Mesothelial cell of epicardium (in vitro differentiated cells): ENCODE measurements around the gene SORBS2. TPM values are rescaled to one million over a fixed set of nuclear protein-coding genes. Genes with fewer than 3 reads are reported as not detected.

ENCODE experiments used
- DNase-seq, 2 experiments: peaks; one replicate each; pipeline ENCODE4 v3.0.0; 2021; ENCODE audit warnings: low spot score in 2 of 2; ENCODE audit not compliant: unreplicated experiment in 2 of 2
- H3K27ac Mint-ChIP-seq: 2 replicates; pipeline ENCODE4 v1.8.0; 2021; ENCODE audit warnings: mixed read lengths
- H3K27me3 Mint-ChIP-seq: 2 replicates; pipeline ENCODE4 v1.8.0; 2021; ENCODE audit warnings: low read depth, mixed read lengths
- H3K36me3 Mint-ChIP-seq: 2 replicates; pipeline ENCODE4 v1.8.0; 2021; ENCODE audit warnings: mixed read lengths
- H3K4me1 Mint-ChIP-seq: 2 replicates; pipeline ENCODE4 v1.8.0; 2021; ENCODE audit warnings: mixed read lengths
- H3K4me3 Mint-ChIP-seq: 2 replicates; pipeline ENCODE4 v1.8.0; 2021; ENCODE audit warnings: mild to moderate bottlenecking, moderate library complexity, mixed read lengths
- H3K9me3 Mint-ChIP-seq: 2 replicates; pipeline ENCODE4 v1.8.0; 2021; ENCODE audit warnings: mixed read lengths
- CTCF ChIP-seq: fragments of 200-600 bp; sonication (generic); IDR thresholded peaks from one replicate; pipeline ENCODE4 v1.5.0; 2021; ENCODE audit warnings: antibody characterized with exemption; ENCODE audit not compliant: unreplicated experiment
- total RNA-seq: library from RNA; stranded (reverse); gene quantifications from 3 replicates; pipeline ENCODE4 v1.2.1, GENCODE V29; 2021

Gene SORBS2
- total RNA-seq, 1 donor from 2014 or later, result 11.0 TPM

GRCh38 chr4:185834778-185835177, 22.8 kb upstream of the SORBS2 start:
- Mint-ChIP-seq H3K36me3 (no peaks in the 10 kb centered on the region), H3K9me3 (peaks cover 10% of the 10 kb centered on the region), H3K27me3 (no peaks in the 10 kb centered on the region), H3K4me1 (peaks cover 25% of the 10 kb centered on the region), H3K27ac (no peak overlapping the region), H3K4me3 (no peak overlapping the region)
- DNase-seq, result no peak
- TF ChIP-seq CTCF, result no peak

GRCh38 chr4:185834088-185834487, 22.1 kb upstream of the SORBS2 start:
- Mint-ChIP-seq H3K4me3 (no peak overlapping the region), H3K9me3 (peaks cover 10% of the 10 kb centered on the region), H3K36me3 (no peaks in the 10 kb centered on the region), H3K4me1 (peaks cover 25% of the 10 kb centered on the region), H3K27ac (no peak overlapping the region), H3K27me3 (no peaks in the 10 kb centered on the region)
- DNase-seq, result no peak
- TF ChIP-seq CTCF, result no peak

GRCh38 chr4:185833055-185833598, 21.1 kb upstream of the SORBS2 start:
- TF ChIP-seq CTCF, result no peak
- no peak overlapping the region for H3K27ac Mint-ChIP-seq
- H3K4me3 Mint-ChIP-seq, result no peak overlapping the region
- no peak for DNase-seq
- H3K9me3 Mint-ChIP-seq, result peaks cover 10% of the 10 kb centered on the region
- no peaks in the 10 kb centered on the region for H3K27me3 Mint-ChIP-seq
- H3K36me3 Mint-ChIP-seq, result no peaks in the 10 kb centered on the region
- H3K4me1 Mint-ChIP-seq, result peaks cover 24% of the 10 kb centered on the region

- H3K4me3 Mint-ChIP-seq, result no peak overlapping the region
- H3K9me3 Mint-ChIP-seq, result peaks cover 10% of the 10 kb centered on the region
- peaks cover 10% of the 10 kb centered on the region for H3K4me1 Mint-ChIP-seq
- no peaks in the 10 kb centered on the region for H3K36me3 Mint-ChIP-seq
- no peak for TF ChIP-seq CTCF
- no peak for DNase-seq
- no peaks in the 10 kb centered on the region for H3K27me3 Mint-ChIP-seq
- H3K27ac Mint-ChIP-seq, result no peak overlapping the region
Measured at GRCh38 chr4:185831125-185831815, 19.3 kb upstream of the SORBS2 start.

GRCh38 chr4:185830263-185830994, 18.4 kb upstream of the SORBS2 start:
- Mint-ChIP-seq H3K36me3 (no peaks in the 10 kb centered on the region), H3K27me3 (no peaks in the 10 kb centered on the region), H3K4me1 (peaks cover 15% of the 10 kb centered on the region), H3K9me3 (peaks cover 10% of the 10 kb centered on the region), H3K27ac (no peak overlapping the region), H3K4me3 (no peak overlapping the region)
- no peak for TF ChIP-seq CTCF
- no peak for DNase-seq
